HG03108 (cell line): ENCODE results near the gene PLA2G4E.

Experiments
- ATAC-seq: cut with Tn5 transposase; IDR thresholded peaks from one replicate; pipeline ENCODE4 v1.9.1; 2021; ENCODE audit warnings: moderate library complexity; ENCODE audit not compliant: unreplicated experiment

PLA2G4E gene

GRCh38 chr15:41961595-41962202 is 59.1 kb downstream of the PLA2G4E start:
- no peak for ATAC-seq

- no peak for ATAC-seq
These were observed 59.8 kb downstream of the PLA2G4E start for GRCh38 chr15:41961001-41961518.

GRCh38 chr15:41958002-41958420 is 62.8 kb downstream of the PLA2G4E start:
- no peak for ATAC-seq

- ATAC-seq, result peak; percentile 88
These were observed 63.6 kb downstream of the PLA2G4E start for GRCh38 chr15:41957021-41957897.

- ATAC-seq, result no peak
These were observed 64.9 kb downstream of the PLA2G4E start for GRCh38 chr15:41955807-41956525.

- ATAC-seq, result no peak
These were observed 65.7 kb downstream of the PLA2G4E start for GRCh38 chr15:41955100-41955499.

- ATAC-seq, result no peak
These were observed 66.8 kb downstream of the PLA2G4E start for GRCh38 chr15:41954036-41954435.

- no peak for ATAC-seq
These were observed 68.8 kb downstream of the PLA2G4E start for GRCh38 chr15:41952013-41952563.

- ATAC-seq, result no peak
These were observed 69.3 kb downstream of the PLA2G4E start for GRCh38 chr15:41951571-41951970.

GRCh38 chr15:41950489-41950888 is 70.4 kb downstream of the PLA2G4E start:
- no peak for ATAC-seq

- no peak for ATAC-seq
These were observed 70.7 kb downstream of the PLA2G4E start for GRCh38 chr15:41950127-41950483.

GRCh38 chr15:41949401-41950126 is 71.3 kb downstream of the PLA2G4E start:
- no peak for ATAC-seq

- no peak for ATAC-seq
These were observed 72.4 kb downstream of the PLA2G4E start for GRCh38 chr15:41948490-41948889.

GRCh38 chr15:41946970-41947369 is 73.9 kb downstream of the PLA2G4E start:
- no peak for ATAC-seq

GRCh38 chr15:41945731-41946130 is 75.1 kb downstream of the PLA2G4E start:
- ATAC-seq, result no peak

- no peak for ATAC-seq
These were observed 75.6 kb downstream of the PLA2G4E start for GRCh38 chr15:41945221-41945620.

GRCh38 chr15:41944313-41944940 is 76.4 kb downstream of the PLA2G4E start:
- no peak for ATAC-seq

- no peak for ATAC-seq
These were observed 77.1 kb downstream of the PLA2G4E start for GRCh38 chr15:41943543-41944312.

- ATAC-seq, result no peak
These were observed 78.0 kb downstream of the PLA2G4E start for GRCh38 chr15:41942886-41943285.
